Endothelial cell of umbilical vein (primary cell): ENCODE measurements around the gene DPM2.

Source experiments
- CTCF ChIP-seq, 2 donors: IDR thresholded peaks; 1 replicate in 1 of 2; 2 replicates in 1 of 2; pipeline ENCODE4 v1.5.1; 2011; ENCODE audit warnings: low read length in 2 of 2, mild to moderate bottlenecking in 2 of 2, moderate library complexity in 2 of 2, control low read depth in 1 of 2, inconsistent platforms in 1 of 2, low read depth in 1 of 2; ENCODE audit not compliant: insufficient read depth in 1 of 2; ENCODE audit errors: extremely low read depth in 1 of 2
- EZH2 ChIP-seq: IDR thresholded peaks from 2 replicates; pipeline ENCODE4 v1.6.1; 2012; ENCODE audit warnings: borderline replicate concordance, low read depth, mild to moderate bottlenecking, moderate library complexity, low read length, inconsistent platforms; ENCODE audit not compliant: severe bottlenecking

DNA sequence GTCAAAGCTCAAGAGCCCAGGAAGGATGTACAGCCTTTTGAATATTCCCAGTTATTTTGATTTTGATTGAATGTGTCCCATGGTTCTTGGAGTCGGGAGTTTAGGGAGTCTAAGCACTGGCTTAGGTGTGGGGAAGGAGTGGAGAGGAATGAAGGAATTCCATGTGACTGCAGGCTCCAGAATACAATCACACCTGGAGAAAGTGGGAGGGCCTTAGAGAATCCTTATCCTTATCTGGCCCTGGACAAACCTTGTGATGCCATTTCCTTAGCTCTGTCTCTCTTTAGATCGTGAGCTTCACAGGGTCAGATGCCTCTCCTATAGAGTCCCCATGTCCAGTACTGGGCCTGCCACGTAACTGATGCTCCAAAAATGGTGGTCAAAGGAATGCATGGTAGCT lies 47.4 kb upstream of the DPM2 start:
- TF ChIP-seq CTCF (IDR thresholded peaks at IDR 0.05; ENCODE audit: extremely low read depth in 1 of 2, insufficient read depth in 1 of 2, low read depth in 1 of 2, low read length in 2 of 2) (no peak), EZH2 (no peak)
